GM12865 (cell line): ENCODE results near the gene RPRM.
"Not testable (repeated sequence)": the region's sequence is repeated elsewhere in the genome, so short reads cannot be mapped to it uniquely, and the experiment has no call there.

Experiments
- DNase-seq: peaks from one replicate; pipeline ENCODE4 v3.0.0; 2010; ENCODE audit warnings: low read depth
- H3K4me3 ChIP-seq: 2 replicates; pipeline ENCODE4 v1.5.1; 2011; ENCODE audit warnings: mild to moderate bottlenecking, low read depth, low read length, control low read depth
- TF ChIP-seq, protein P1 (sequence below): IDR thresholded peaks from 2 replicates; pipeline ENCODE4 v1.5.1; 2011; ENCODE audit warnings: low read length, control low read depth, low read depth, inconsistent platforms; ENCODE audit not compliant: insufficient read depth; ENCODE audit errors: missing control alignments

RPRM gene

DNA sequence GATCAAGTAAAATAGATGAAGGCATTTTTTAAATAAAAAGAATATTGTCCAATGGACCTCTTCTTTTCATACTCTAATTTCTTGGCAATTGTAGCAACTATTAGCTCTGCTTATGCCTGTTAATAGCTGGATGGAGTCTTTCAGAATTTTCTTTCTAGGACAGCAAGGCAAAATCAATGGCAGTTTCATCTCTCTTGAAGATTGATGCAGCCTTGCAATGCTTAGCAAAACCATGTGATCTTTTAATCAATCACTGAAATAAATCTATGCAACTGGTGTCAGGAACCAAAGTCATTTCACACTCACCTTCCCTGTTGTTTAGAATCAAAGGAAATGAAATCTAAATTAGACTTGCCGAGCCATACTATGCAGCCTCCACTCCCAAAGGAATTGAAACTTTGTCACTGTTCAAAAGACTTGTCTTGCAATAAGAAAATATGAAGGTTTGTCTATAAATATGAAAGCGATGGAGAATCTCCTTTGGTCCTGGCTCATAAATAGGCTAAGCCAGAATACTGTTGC lies 16.2 kb downstream of the RPRM start:
- no peak for DNase-seq
- no peak overlapping the region for H3K4me3 ChIP-seq
- TF ChIP-seq, protein P1, sequence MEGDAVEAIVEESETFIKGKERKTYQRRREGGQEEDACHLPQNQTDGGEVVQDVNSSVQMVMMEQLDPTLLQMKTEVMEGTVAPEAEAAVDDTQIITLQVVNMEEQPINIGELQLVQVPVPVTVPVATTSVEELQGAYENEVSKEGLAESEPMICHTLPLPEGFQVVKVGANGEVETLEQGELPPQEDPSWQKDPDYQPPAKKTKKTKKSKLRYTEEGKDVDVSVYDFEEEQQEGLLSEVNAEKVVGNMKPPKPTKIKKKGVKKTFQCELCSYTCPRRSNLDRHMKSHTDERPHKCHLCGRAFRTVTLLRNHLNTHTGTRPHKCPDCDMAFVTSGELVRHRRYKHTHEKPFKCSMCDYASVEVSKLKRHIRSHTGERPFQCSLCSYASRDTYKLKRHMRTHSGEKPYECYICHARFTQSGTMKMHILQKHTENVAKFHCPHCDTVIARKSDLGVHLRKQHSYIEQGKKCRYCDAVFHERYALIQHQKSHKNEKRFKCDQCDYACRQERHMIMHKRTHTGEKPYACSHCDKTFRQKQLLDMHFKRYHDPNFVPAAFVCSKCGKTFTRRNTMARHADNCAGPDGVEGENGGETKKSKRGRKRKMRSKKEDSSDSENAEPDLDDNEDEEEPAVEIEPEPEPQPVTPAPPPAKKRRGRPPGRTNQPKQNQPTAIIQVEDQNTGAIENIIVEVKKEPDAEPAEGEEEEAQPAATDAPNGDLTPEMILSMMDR = no peak

DNA sequence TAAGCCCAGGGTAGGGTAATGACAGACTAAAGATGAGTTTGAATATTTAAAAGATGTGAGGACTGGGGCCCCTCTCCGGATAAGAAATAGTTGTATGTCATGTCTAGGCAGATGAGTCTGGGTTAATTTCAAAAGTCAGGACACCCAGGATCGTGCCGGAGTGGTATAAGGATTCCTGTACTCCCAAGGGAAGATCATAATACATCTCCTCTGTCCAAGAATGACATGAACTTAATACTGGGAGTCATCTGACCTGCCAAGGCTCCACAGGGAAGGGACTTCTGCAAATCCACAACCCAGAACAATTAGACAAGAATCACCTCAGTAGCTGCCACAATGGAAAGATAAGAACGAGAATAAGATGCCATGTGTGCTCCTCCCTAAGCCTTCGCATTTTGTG lies 17.1 kb downstream of the RPRM start:
- no peak for DNase-seq
- TF ChIP-seq, protein P1 = no peak
- H3K4me3 ChIP-seq = no peak overlapping the region

DNA sequence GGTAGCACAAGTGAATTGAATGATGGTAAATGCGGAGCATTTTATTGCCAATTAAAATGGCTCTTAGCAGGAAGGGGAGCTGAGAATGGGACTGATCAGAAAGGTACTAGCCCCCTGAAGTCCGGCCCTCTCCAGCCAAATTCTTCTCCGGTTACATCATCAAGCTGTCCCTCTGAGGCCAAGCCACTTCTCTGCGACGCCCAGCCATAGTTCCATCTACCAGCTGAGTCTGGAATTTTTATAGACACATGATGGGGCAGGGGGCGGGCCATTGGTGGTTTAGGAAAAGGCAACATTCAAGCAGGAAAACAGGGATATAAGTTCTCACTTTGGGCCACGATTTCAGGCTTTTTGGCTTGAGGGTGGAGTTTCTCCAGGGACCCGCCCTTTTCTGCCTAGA lies 22.7 kb downstream of the RPRM start:
- DNase-seq = no peak
- TF ChIP-seq, protein P1 = no peak
- no peak overlapping the region for H3K4me3 ChIP-seq

DNA sequence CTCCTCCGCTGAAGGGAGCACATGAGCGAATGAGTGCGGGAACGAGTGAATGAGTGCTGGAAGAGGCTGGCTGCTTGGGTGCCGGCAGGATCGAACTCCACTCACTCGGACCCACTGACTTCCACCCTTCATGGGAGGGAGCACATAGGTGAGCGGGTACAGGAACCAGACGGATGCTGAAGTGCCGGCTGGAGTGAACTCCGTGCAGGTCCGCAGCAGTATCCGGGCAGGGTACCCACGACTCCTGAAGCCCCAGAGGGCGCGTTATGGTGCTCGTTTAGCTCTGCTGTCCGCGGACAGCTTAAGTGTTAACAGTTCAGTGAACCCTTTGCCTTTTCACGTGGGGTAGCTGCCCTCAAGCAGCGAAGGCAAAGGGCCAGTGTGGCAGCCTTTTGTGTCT lies 23.2 kb downstream of the RPRM start:
- no peak overlapping the region for H3K4me3 ChIP-seq
- no peak for DNase-seq
- TF ChIP-seq, protein P1 = no peak

DNA sequence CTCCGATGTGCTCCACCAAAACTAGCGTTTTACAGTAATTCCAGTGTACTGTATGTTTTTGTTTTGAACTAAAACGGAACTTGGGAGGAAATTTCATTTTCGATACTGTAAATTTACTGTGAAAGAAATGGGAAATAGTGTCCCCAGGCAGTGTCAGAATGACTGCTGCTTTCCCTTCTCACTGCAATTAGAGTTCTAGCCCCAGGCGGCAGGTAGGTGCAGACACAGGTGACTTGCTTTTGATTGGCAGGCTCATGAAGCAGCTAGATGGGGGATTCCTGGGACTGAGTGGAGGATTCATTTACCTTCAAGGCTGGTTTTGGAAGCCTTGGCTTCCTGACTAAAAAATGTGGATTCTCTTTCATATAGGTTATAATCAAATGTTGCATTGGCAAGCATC lies 27.0 kb downstream of the RPRM start:
- no peak overlapping the region for H3K4me3 ChIP-seq
- DNase-seq = no peak
- TF ChIP-seq, protein P1 = no peak

DNA sequence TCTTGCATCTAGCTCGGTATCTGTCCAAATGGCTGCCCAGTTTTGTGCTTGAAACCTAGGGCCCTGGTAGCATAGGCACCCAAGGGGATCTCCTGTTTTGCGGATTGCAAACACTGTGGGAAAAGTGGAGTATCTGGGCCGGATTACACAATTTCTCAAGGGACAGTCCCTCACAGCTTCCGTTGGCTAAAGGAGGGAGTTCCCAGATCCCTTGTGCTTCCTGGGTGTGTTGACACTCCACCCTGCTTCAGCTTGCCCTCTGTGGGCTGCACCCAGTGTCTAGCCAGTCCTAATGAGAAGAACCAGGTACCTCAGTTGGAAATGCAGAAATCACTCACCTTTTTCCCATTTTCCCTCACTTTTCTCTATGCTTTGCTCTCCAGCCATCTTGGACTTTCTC lies 35.5 kb downstream of the RPRM start:
- DNase-seq = no peak
- H3K4me3 ChIP-seq = no peak overlapping the region
- TF ChIP-seq, protein P1 = no peak

DNA sequence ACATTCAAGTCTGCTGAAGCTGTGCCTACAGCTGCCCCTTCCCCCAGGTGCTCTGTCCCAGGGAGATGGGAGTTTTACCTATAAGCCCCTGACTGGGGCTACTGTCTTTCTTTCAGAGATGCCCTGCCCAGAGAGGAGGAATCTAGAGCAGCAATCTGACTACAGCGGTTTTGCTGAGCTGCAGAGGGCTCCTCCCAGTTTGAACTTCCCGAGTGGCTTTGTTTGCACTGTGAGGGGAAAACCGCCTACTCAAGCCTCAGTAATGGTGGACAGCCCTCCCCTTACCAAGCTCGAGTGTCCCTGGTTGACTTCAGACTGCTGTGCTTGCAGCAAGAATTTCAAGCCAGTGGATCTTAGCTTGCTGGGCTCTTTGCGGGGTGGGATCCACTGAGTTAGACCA lies 35.9 kb downstream of the RPRM start:
- DNase-seq, H3K4me3 ChIP-seq: not testable (repeated sequence)

DNA sequence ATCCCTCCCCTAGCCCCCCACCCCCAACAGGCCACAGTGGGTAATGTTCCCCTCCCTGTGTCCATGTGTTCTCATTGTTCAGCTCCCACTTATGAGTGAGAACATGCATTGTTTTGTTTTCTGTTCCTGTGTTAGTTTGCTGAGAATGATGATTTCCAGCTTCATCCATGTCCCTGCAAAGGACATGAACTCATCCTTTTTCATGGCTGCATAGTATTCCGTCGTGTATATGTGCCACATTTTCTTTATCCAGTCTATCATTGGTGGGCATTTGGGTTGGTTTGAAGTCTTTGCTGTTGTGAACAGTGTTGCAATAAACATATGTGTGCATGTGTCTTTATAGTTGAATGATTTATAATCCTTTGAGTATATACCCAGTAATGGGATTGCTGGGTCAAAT lies 38.5 kb downstream of the RPRM start:
- H3K4me3 ChIP-seq, DNase-seq: not testable (repeated sequence)
